Epidermal melanocyte (primary cell): Measurements from ENCODE around the gene ZIM2.
"Not testable (repeated sequence)": the region's sequence is repeated elsewhere in the genome, so short reads cannot be mapped to it uniquely, and the experiment has no call there.

Experiments
- DNase-seq: peaks from one replicate; pipeline ENCODE4 v3.0.0; 2011; ENCODE audit warnings: low spot score; ENCODE audit not compliant: insufficient read length

The ZIM2 gene

GRCh38 chr19:56840451-56841192 lies at the start of gene ZIM2, which contains the start of gene PEG3:
Gene ZIM2, minus strand, starts transcription at chr19:56840726. Its CDS starts 16,449 bp downstream, at chr19:56824277.
Gene PEG3, minus strand, starts transcription at chr19:56840726. Its CDS starts 16,071 bp downstream, at chr19:56824655.
- DNase-seq: no peak

- no peak for DNase-seq
These were observed 44.9 kb upstream of the ZIM2 start for GRCh38 chr19:56885173-56885985.

- no peak for DNase-seq
These were observed 43.9 kb upstream of the ZIM2 start for GRCh38 chr19:56884441-56884840.

- DNase-seq: no peak
These were observed 40.2 kb upstream of the ZIM2 start for GRCh38 chr19:56880592-56881190.

- DNase-seq: no peak
These were observed 36.7 kb upstream of the ZIM2 start for GRCh38 chr19:56877069-56877715.

GRCh38 chr19:56875717-56876116 lies 35.2 kb upstream of the ZIM2 start:
- no peak for DNase-seq

- DNase-seq: no peak
These were observed 34.0 kb upstream of the ZIM2 start for GRCh38 chr19:56874530-56874929.

GRCh38 chr19:56873493-56873892 lies 33.0 kb upstream of the ZIM2 start:
- no peak for DNase-seq

GRCh38 chr19:56869886-56870285 lies 29.4 kb upstream of the ZIM2 start:
- no peak for DNase-seq

GRCh38 chr19:56868446-56868845 lies 27.9 kb upstream of the ZIM2 start:
- DNase-seq: no peak

GRCh38 chr19:56866538-56866937 lies 26.0 kb upstream of the ZIM2 start:
- DNase-seq: no peak

GRCh38 chr19:56864443-56865125 lies 24.1 kb upstream of the ZIM2 start:
- no peak for DNase-seq

GRCh38 chr19:56862741-56863140 lies 22.2 kb upstream of the ZIM2 start:
- DNase-seq: no peak

GRCh38 chr19:56860409-56860808 lies 19.9 kb upstream of the ZIM2 start:
- DNase-seq: not testable (repeated sequence)

- no peak for DNase-seq
These were observed 17.5 kb upstream of the ZIM2 start for GRCh38 chr19:56858026-56858425.

- no peak for DNase-seq
These were observed 16.3 kb upstream of the ZIM2 start for GRCh38 chr19:56856822-56857221.

- DNase-seq: not testable (repeated sequence)
These were observed 11.8 kb upstream of the ZIM2 start for GRCh38 chr19:56852361-56852760.

GRCh38 chr19:56848166-56848565 lies 7.6 kb upstream of the ZIM2 start:
- DNase-seq: no peak

GRCh38 chr19:56842412-56842811 lies 1.9 kb upstream of the ZIM2 start:
- no peak for DNase-seq

- DNase-seq: no peak
These were observed 642 bp upstream of the ZIM2 start for GRCh38 chr19:56841193-56841543.
